ENCODE measurements around the gene CHN2.

- no peak for TF ChIP-seq POLR2AphosphoS5 (IDR thresholded peaks at IDR 0.05; ENCODE audit: low read depth, low read length)
- no peak for TF ChIP-seq TAF1 (IDR thresholded peaks at IDR 0.05; ENCODE audit: borderline replicate concordance, insufficient read depth, low read length)
- TF ChIP-seq REST (IDR thresholded peaks at IDR 0.05; ENCODE audit: insufficient read depth in 1 of 2, low read depth in 2 of 2, low read length in 2 of 2) = no peak
- TF ChIP-seq SIN3A (IDR thresholded peaks at IDR 0.05; ENCODE audit: borderline replicate concordance, insufficient read depth, low read length) = no peak
These were observed 166.4 kb downstream of the CHN2 start for GRCh38 chr7:29360633-29361625.

Data from PFSK-1 (cell line).